ENCODE measurements around the gene SUGCT.

SUGCT gene

DNA sequence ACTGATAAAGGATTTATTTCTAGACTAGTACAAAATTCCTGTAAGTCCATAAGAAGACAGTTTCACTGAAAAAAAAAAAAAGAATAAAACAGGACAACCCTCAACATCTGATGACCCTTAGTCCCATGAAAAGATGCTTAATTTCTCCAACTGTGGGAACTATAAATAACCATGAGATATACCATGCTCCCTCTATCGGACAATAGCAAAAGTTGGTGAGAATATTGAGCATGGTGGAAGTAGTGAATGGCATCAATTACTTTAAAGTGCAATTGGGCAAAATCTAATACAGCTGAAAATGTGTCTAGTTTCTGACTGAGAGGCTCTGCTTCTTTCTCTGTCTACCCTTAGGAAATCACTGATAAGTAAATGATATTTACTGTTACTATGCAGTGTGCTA lies 348.8 kb downstream of the SUGCT start:
- DNase-seq: no peak

DNA sequence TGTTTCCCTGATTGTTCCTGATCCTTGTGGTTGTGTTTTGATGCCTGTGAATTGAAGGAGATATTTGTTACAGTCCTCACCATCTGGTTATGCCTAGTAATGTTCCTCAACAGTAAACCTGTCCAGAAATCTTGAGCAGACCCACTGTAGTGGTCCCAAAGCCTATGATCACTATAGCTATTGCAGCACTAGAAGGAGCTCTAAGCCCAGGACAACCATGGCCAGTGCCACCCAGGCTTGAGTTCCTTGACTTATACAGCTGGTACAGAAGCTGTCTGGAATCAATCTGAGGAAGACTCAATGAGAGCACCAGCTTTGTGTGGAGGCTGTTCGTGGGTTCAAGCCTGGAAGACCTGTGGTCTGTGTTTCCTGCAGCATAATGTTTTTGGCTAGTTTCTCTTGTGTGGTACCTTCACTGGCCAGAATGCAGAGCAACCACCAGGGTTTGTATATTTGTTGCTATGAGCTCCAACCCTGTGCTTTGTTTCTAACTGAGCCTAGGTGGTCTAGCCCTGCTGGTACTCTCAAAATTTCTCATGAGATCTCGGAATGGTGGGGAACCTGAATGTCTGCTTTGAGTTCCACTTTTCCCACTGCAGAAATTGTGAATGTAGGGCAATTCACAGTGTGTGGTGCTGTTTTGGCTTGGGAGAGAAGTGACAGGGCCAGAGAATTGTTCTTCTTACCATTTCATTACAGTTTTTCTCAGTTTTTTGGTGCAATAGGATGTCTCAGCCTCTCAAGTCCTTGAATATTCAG lies 355.2 kb downstream of the SUGCT start:
- no peak for DNase-seq

DNA sequence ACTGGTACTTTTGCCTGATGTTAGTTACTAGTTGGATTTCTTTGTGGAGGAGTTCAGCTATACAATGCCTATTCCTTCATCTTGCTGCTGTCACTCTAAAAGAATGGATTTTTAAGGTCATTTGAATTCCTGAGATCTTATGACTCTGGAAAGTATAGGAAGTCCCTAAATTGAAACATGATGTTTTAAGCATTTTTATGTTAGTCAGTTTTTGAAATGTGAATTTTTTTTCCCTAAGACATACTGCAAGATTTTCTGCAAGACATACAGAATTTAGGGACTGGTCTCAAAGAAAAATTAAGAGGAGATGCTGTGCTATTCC lies 355.8 kb downstream of the SUGCT start:
- no peak for DNase-seq

DNA sequence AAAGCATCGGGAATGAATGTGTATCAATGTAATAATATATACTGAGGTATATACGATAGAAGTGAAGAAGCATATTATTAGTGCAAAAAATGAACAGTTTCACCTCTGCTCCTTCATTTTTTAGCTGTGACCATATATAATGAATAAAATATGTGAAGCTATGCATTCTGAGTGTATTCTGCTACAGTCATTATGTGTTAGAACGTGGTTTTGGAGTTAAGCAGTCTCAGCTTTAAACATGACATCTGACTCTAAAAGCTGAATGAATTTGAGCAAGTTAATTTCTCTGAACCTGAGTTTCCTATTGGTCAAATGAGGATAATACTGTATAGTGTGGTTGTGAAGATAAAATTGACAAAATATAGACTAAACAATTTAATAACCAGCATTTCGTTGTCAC lies 358.1 kb downstream of the SUGCT start:
- no peak for DNase-seq

DNA sequence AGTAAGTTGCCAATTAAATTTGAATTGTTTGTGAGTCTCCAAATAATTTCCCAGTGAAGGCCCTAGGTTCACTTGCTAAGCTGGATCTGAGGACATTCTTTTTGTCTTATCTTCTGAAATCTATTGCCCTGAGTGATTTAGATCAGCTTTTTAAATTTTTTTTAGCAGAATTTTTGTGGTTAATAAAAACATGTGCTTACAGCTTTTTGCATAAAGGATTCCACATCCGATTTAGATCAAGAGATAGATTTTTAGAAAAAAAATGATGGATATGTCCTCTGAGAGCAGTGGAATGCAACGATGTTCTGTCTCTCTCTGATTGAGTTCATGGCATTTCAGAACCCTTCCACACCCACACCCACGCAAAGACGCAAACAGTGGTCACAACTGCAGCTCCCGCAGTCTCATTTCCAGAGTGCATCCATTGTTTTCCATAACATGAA lies 358.8 kb downstream of the SUGCT start:
- no peak for DNase-seq

DNA sequence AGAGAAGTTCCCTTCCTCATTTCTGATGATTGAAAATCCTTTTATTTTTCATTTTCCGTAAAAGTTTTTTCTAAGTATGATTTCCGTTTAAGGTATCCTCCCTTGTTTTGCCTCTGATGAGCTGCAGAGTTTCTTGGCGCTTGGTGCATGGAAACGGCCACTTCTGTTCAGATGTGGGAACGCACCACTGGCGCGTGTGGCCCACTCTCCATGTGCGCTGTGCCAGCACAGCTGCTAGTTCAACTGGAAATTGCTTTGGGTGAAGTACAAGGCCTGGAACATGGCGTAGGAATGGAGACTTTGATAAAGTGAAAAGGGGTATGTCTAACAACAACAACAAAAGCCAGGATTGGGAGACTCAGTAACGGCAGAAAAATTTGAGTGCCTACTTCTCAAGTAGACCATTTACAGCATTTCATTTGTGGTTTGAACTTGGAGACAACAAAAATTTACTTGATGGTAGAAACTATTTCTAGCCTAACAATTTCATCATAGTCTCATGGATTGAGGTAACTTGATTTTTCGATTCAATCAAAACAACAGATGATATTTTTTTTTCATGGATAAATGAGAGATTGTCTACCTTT lies 364.2 kb downstream of the SUGCT start:
- DNase-seq: no peak

DNA sequence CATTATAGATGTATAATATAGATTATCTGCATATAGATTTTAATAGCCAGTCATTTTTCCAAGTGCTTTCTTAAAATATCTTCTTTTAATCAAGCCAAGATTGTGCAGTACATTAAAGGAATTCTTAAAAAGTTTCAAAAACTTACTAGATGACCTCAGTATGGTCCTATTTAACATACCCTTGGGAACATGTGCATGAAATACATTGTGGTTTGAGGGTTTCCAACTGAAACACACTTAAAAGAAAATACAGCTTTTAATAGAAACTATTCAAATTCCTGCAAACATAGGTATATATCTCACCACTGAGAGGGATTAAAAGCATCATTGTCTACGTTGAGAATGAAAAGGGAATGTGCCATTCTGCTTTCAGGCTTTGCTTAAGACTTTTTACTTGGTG lies 364.9 kb downstream of the SUGCT start:
- DNase-seq: no peak

DNA sequence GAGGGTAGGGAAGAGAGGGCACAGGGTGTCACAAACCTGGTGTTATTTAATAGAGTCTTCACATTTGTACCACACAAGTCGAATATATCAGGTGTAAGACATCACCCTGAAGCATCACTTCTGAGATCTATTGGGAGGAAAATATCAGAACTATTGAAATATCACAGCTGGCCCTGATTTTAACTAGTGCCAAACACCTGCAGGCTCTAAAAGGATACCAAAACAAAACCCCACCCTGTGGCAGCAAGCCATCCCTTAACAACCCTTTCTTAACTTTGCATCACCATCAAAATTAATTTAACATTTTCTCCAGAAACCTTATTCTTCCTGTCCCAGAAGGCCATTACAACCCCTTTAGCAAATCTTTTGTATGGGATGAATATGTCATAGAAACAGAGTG lies 365.4 kb downstream of the SUGCT start:
- no peak for DNase-seq

DNA sequence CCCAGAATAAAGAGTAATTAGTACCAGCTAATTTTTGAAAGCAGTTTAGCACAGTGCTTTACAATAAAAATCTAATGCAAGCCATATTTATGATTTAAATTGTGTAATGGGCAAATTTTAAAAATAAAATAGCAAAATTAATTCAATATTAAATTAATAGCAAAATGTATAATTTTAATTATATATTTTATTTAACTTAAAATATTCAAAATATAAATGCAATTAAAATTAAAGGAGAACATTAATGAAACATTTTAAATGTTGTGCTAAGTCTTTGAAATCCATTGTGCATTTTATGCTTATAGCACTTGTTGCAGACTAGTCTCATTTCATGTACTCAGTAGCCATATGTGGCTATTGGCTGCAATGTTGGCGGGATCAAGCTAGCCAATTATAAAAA lies 367.6 kb downstream of the SUGCT start:
- DNase-seq: no peak

DNA sequence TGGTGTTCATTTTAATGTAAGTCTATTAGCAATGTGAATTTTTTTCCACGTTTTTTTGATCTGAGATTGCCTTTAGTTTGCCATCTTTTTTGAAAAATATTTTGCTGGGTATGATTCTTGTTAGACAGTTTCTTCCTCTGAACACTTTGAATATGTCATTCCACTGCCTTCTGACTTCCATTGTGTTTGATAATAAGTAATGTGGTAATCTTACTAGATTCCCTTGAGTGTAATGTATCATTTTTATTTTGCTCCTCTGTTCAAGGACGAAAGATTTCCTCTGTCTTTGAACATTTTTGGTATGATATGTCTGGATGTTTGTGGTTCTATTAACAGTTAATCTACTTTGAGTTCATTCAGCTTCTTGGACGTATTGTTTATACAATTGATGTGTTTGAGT lies 371.4 kb downstream of the SUGCT start:
- no peak for DNase-seq

DNA sequence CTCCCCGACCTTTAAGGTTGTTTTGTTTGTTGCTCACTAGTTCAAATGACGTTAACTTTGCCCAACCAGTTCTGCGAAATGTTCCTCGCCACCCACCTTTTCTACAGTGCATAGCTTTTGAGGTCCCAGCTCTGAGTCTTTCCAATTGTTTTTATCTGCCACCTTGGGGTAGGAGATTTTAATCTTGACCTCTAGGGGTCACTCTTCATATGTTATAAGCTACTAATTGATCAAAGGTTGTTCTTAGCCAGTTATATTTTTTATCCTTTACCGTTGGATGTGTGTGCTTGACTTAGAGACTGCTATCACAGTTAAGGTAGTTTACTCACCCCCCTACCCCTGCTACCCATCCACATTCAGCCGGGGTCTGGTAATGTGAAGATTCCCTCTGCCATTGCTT lies 372.4 kb downstream of the SUGCT start:
- DNase-seq: no peak

DNA sequence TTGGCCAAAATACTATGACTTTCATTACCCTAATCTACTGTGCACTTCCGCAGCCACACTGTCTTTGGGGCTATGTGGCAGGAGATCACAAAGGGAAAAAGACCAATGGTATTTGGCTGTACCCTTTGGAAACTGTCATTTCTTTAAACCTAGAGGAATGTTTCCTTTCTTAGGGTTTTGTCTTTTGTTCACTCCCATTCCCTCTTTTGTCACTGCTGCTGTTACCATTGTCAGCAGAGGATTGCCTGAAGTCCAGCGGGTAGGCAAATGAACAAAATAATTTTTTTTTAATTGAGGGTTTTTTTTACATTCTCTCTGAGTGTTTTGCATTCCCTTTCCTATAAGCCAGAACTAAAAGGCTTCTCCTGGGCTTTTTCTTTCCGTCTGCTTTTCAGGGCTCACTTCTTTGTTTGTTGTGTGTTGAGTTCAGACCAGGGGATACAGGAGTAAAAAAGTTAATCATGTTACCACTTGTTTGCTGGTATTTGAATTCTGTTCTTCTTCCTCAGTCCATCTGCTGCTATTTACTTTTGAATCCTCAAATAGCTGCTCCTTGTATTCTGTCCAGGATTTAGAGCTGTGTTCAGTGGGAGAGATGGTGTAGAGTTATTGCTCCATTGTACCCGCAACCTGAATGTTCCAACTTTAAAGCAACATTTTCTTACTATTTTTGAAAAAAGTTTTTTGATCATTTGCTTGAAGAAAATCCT lies 374.6 kb downstream of the SUGCT start:
- DNase-seq: no peak

DNA sequence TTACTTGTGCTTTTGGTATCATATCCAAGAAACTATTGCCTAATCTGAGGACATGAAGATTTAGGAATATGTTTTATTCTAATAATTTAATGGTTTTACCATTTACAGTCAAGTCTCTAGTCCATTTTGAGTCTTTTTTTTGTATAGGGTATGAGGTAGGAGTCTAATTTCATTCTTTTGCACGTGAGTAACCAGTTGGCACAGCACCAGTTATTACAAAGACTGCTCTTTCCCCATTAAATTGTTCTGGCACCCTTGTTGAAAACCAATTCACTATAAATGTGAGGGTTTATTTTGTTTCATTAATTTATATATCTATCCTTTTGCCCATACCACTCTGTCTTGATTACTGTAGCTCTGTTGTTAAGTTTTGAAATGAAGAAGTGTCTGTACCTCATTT lies 381.6 kb downstream of the SUGCT start:
- no peak for DNase-seq

DNA sequence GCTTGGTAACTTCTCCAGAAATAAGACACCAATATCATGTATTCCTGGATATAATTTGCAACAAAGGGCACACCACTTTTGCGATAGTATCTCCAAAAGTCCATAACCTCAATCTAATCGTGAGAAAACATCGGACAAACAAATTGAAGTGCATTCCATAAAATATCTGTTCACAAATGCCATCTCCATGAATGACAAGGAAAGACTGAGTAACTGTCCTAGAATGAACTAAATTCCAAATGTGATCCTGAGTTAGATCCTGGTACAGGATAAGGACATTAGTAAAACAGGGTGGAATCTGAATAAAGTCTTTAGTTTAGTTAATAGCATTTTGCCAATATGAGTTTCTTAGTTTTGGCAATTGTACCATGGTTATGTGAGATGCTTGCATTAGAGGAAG lies 384.2 kb downstream of the SUGCT start:
- DNase-seq: no peak

DNA sequence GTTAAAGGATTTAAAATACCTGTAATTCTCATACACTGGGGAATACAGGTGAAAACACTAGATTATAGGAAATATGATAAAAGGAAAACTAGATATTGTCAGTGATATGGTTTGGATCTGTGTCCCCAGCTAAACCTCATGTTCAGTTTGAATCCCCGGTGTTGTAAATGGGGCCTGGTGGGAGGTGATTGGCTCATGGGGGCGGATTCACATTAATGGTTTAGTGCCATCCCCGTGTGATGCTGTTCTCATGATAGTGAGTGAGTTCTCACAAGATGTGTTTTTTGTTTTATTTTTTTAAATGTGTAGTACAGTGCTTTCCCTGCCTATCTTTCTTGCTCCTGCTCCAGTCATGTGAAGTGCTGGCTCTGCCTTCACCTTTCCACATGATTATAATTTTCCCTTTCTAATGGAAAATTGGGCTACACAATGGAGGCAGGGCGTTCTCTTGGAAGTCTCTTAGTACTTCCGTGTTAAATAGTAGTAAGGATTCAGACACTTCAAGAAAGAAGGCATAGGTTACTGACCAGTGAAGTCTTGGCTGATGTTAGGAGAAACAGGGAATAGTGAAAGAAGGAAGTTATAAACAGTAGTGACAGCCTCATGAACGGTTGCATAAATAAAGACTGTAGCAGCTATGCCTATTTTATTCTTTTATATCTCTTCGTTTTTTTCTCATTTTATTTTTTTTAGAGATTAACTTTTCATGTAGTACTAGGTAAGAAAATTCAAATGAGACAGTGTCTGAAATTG lies 386.4 kb downstream of the SUGCT start:
- no peak for DNase-seq

DNA sequence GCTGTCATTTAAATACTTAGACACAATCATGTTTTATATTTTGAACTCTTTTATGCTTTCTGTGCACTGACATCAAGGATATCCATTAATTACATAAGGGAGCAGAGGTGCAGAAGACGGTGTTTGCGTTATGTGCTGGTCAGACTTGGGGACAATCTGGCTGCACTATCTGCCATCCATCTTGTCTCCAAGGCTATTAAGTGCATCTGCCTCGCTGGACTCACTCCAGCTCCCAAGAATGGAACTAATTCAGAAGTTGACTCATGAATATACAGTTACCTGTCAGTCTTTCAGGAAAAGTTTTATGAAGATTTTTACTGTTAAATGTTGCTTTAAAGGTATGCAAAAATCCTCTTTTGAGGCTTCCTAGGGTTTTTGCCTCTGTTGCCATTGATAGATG lies 391.0 kb downstream of the SUGCT start:
- no peak for DNase-seq

DNA sequence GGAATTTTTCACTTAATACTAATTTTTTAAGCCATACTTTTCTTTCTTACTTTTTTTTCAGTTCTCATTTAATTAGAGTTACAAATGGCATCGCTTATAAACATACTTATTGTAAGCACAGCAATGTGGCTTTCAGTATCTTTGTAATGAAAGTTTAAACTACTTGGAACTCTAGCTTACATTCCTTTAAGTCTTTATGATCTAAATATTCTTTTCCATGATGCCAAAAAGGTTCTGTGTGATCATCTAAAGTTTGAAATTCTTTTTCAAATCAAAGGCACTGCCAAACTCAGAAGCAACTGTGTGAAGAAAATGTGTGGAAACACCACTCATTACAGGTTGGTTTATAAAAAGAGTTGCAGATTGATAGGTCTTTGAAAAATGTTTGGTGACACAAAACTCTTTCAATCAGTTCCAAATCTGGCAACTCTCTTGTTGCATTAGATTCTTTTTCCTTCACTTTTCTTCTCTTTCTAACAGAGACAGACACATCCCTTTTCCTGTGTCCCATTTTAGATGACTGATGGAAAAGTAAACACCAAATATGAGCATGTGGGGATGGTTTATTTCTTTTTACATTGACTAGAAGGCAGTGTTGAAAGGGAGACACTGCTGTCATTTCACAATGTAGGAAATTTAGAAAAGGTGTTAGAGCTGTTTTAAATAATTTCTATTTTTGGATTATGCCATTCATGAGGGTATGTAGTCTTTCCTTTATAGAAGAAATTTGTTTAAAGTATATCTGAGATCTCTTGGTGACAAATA lies 392.3 kb downstream of the SUGCT start:
- no peak for DNase-seq

DNA sequence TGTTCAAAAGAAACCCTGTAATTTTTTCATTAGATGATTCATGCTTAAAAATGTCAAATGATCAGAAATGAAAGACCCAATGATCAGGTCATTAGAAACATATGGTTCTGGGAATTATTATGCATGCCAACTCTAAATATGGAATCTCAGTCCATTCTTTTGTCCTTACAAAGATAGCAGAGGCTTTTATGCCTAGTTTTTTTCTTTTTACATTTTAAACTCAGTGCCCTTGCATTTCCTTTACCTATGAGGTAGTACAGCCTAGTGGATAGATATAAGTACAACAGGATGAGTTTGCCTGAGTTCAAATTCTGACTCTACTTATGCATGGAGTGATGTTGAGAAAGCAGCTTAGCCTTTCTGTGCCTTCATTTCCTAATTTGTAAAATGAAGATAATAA lies 392.9 kb downstream of the SUGCT start:
- DNase-seq: no peak

DNA sequence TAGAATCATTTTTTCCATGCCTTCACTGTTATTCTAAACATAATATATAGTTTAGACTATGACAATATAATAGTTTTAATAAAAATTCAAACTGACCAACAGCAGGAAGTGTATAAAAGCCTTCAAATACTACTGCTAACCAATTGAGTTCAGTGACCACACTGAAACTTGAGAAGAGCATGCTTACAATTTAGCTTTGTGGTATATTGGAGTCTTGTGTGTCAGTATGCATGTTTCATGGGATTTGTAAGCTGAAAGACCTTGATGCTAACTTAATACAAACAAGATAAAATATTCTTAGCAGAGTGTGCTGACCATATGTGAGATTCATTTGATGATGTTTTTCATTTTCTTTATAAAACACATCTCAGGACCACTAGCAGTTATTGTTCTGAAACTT lies 395.5 kb downstream of the SUGCT start:
- no peak for DNase-seq

DNA sequence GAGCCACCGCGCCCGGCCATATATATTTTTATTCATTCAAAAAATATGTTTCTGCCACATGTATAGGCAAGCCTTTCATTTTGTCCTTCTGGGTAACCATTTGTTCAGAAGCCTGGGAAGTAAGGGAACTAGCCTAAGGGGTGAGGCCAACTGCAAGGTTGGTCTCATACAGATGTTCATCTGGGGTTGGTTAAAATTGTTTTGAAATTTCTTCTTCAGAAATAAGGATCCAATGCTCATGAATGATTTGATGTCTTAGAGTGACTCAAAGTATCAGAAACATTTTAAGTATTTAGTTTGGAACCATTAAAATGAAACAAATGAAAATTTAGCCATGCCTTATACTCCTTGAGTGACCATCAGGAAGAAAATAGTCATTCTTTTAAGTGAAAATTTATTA lies 397.2 kb downstream of the SUGCT start:
- DNase-seq: no peak

DNA sequence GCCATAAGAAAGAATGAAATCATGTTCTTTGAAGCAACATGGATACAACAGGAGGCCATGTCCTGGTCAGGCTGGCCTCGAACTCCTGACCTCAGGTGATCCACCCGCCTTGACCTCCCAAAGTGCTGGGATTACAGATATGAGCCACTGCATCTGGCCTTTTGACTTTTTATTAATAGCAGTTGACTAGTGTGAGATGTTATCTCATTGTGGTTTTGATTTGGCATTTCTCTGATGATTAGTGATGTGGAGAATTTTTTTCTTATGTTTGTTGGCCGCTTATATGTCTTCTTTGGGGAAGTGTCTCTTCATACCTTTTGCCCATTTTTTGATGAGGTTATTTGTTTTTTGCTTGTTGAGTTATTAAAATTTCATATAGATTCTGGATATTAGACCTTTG lies 400.9 kb downstream of the SUGCT start:
- DNase-seq: no peak

DNA sequence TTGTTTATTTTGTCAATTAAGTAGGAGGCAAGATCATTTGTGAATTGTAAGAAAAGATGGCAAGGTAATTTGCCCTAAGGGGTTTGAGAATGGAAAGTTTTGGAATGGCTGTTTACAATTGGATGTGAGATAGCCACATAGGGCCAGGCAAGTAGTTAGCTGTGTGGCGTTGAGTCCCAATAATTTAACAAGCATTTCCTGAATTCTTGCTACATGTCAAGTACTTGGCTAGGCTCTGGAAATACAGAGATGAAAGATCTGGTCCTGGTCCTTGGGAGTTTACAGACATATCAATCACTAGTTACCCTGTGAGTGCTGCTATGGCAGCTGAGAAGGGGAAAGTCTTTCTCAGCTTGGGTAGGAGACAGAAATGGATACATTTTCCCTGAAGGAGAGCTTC lies 401.6 kb downstream of the SUGCT start:
- no peak for DNase-seq

DNA sequence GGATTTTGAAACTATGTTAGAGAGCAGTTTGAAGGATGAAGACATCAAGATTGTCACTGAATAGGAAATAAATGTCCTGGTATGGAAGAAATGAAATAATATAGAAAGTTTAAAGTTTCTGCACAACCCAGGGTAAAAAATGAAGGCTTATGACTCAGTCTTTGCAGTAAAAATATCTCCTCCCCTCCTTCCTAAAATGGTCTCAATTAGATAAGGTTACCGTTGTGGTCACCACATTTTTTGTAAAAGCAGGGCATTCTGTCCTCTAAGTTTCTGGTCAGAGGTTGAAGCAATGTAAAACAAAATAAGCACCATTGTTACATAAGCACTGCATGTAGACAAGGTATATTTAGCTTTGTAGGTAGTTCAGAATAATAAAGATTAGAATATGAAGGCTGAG lies 403.5 kb downstream of the SUGCT start:
- DNase-seq: no peak
